ENCODE results near the gene POLA1. TPM values are rescaled to one million over a fixed set of nuclear protein-coding genes. Genes with fewer than 3 reads are reported as not detected.

POLA1 gene
- total RNA-seq, 1 experiment from 2014 or later, result 13.6 TPM

- in situ Hi-C loops (cut with HindIII; ENCODE audit: low pct_unique_long_range_greater_than_20kb, low sequenced_read_pairs), result no loop called here
- no peak for DNase-seq (ENCODE audit: low read depth)
These were observed 318.1 kb downstream of the POLA1 start for GRCh38 chrX:25011589-25012432.

DNA sequence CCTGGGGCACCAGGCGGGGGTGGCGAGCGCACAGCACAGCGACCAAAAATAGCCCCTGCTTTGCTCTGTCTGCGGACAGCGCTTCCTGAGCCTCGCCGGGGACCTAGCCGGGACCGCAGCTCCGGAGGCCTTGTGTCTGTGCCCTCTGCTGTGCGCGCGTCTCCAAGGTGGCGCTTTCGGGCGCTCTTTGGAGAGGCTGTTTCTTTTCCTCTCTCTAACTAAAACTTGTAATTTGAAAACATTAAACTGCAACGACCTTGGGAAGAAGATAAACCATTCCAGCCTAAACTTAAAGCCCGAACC is 318.7 kb downstream of the POLA1 start:
- in situ Hi-C loops (cut with HindIII; ENCODE audit: low pct_unique_long_range_greater_than_20kb, low sequenced_read_pairs), result no loop called here
- no peak for DNase-seq (ENCODE audit: low read depth)

DNA sequence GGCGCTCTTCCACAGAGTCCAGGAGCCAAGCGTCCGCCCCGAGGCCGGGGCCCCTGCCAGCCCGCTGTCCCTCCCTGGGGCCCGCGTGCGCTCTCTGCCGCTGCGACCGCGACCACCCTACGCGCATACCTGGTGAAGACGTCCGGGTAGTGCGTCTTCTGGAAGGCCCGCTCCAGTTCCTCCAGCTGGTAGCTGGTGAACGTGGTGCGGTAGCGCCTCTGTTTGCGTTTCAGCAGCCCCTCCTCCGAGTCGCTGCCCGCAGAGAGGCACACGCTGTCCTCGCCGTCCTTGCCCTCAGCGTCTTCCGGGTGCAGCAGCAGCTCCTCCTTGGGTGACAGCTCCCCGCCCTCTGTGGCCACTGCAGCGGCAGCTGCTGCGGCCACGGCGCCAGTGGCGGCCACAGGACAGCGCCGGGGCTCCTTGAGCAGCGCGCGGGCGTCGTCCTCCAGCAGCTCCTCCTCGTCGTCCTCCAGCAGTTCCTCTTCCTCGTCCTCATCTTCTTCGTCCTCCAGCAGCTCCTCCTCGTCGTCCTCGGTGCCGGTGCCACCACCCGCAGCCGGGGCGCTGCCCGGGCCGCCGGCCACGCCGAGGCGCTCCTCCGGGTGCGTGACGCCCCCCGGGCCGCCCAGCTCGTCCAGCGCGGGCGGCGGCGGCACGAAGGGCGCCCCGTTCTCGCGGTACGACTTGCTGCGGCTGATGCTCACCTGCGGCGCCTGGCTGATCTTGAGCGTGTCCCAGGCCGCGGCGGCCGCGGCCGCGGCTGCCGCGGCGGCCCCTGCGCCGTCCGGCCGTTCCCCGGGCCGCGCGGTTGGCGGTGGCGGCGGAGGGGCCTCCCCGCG is 319.3 kb downstream of the POLA1 start:
- in situ Hi-C loops (cut with HindIII; ENCODE audit: low pct_unique_long_range_greater_than_20kb, low sequenced_read_pairs), result no loop called here
- peak; percentile 35 for DNase-seq (ENCODE audit: low read depth)

DNA sequence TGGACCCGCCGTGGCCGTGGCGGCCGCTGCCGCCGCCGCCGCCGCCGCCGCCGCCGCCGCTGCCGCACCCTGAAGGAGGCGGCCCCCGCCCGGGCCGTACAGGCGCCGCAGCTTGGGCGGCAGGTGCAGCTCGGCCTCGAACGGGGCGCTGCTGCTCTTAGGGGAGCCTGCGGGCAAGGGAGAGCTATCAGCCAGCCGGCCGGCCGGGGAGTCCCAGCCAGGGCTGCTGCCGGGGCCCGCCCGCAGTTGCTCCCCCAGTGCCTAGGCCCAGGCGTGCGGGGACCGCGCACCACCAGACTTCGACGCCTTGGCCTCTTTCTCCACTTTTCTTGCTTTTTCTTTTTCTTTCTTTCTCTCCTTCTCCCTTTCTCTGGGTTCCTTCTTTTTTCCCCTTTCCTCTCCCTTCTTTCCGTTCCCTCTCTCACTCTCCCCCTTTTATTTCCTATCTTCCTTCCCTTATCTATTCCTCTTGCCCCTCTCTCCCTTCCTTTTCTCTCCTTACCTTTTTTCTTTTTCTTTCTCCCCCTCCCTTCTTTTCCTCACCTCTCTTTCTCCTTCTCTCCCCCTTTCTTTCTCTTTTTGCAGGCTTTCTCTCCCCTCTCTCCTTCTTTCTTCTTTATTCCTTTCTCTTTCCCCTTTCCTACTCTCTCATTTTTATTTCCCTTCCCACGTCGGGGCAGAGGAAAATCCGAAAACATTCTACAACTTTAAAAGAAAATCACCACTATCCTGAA is 320.1 kb downstream of the POLA1 start:
- DNase-seq (ENCODE audit: low read depth), result no peak
- in situ Hi-C loops (cut with HindIII; ENCODE audit: low pct_unique_long_range_greater_than_20kb, low sequenced_read_pairs), result no loop called here

GRCh38 chrX:25014366-25014838 is 320.7 kb downstream of the POLA1 start:
- in situ Hi-C loops (cut with HindIII; ENCODE audit: low pct_unique_long_range_greater_than_20kb, low sequenced_read_pairs), result no loop called here
- DNase-seq (ENCODE audit: low read depth), result no peak

DNA sequence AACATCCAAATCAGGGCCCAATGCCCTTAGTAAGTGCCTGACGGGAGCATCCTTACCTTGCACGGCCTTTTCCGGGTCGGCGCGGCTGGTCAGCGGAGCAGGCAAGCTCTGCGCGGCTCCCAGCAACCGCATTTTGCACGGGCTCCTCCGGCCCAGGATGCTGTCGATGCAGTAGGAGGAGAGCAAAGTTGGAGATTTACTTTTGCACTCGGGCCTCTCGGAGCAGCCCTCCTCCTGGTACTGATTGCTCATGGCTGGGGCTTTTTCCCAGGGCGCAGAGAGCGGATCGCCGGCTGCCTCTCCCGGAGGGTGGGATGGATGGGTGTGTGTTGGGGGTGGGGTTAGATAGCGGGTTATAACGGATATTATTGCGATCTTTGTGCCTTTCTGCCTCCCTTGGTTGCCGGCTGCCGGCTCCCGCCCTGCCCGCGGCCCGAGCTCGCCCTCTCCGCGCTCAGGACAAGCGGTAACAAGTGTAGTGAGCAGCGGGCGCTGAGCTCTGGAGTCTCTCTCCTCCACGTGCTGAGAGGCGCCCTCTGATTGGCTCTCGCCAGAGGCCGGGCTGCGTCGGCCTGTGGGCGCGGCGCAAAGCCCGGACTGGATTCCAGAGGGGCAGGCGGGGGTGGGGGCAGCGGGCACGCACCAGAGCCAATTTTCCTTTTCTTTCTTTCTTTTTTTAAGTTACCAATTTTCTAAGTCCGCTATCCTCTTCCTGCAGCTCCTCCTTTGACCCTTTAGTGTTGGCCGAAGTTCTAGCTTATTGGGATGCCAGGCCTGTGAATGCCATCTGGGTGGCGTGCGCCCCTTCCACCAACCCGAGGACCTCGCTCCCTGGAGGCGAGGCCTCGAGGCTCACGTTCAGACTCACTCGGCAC is 322.0 kb downstream of the POLA1 start, which contains the start of gene ARX:
TSS of gene ARX (minus strand) at position 480 of the 875 bp plus-strand sequence. CDS start at position 252, 228 bp downstream.
- in situ Hi-C loops (cut with HindIII; ENCODE audit: low pct_unique_long_range_greater_than_20kb, low sequenced_read_pairs), result no loop called here
- peak; percentile 63 for DNase-seq (ENCODE audit: low read depth)

DNA sequence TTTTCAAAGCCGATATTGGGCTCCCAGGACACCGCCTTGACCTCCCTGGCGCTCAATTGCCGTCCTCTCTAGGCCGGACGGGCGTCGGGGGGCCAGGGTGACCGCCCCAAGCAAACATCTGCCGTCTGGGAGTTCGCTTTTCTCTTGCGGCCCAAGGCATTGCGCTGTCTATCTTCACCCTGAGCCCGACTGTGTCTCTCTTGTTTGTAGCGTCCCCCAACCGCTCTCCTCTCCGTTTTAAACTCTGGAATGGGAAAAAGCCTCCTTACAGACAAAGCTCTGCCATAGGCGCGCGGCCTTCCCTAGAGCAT is 322.6 kb downstream of the POLA1 start:
- in situ Hi-C loops (cut with HindIII; ENCODE audit: low pct_unique_long_range_greater_than_20kb, low sequenced_read_pairs), result no loop called here
- no peak for DNase-seq (ENCODE audit: low read depth)

GRCh38 chrX:25016938-25017598 is 323.4 kb downstream of the POLA1 start:
- DNase-seq (ENCODE audit: low read depth), result no peak
- in situ Hi-C loops (cut with HindIII; ENCODE audit: low pct_unique_long_range_greater_than_20kb, low sequenced_read_pairs), result no loop called here

- no peak for DNase-seq (ENCODE audit: low read depth)
- in situ Hi-C loops (cut with HindIII; ENCODE audit: low pct_unique_long_range_greater_than_20kb, low sequenced_read_pairs), result no loop called here
These were observed 324.0 kb downstream of the POLA1 start for GRCh38 chrX:25017667-25018247.

- in situ Hi-C loops (cut with HindIII; ENCODE audit: low pct_unique_long_range_greater_than_20kb, low sequenced_read_pairs), result no loop called here
These were observed 325.0 kb downstream of the POLA1 start for GRCh38 chrX:25018682-25019081.

DNA sequence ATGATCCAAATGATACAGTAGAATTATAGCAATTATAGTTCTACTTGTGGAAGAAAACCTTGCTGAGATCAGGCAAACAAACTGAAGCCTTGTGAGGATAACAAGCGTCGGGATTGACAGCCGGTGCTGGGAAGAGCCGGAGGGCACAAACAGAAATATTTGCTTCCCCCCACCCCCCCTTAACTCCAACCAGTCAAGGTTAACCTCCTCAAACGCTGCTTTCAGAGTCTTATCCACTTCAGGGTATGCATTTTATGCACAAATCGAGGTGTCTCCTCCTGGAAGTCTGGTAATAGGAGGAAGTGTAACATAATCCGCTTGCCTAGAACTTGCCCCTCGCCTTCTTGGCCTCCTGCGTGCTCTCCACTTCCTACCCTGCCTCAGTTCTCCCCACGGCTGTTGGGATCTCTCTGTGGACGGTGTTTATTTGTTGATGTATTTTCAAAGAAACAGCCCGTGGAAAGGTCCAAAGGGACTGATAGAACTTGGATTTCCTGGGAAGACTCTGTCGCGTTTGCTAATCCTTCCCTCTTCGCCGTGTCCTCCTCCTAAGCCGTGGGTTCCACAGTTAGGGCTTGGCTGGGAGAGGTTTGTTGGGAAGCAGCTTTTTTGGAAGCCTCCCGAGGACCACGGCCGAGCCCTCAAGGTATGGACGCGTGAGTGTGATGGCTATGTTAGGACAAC is 326.1 kb downstream of the POLA1 start:
- in situ Hi-C loops (cut with HindIII; ENCODE audit: low pct_unique_long_range_greater_than_20kb, low sequenced_read_pairs), result no loop called here
- DNase-seq (ENCODE audit: low read depth), result no peak

More at GRCh38 chrX:25018682-25019081, 325.0 kb downstream of the POLA1 start:
- DNase-seq (ENCODE audit: low read depth), result no peak

- in situ Hi-C loops (cut with HindIII; ENCODE audit: low pct_unique_long_range_greater_than_20kb, low sequenced_read_pairs), result no loop called here
- no peak for DNase-seq (ENCODE audit: low read depth)
These were observed 326.7 kb downstream of the POLA1 start for GRCh38 chrX:25020391-25020904.

GRCh38 chrX:25020905-25021449 is 327.3 kb downstream of the POLA1 start:
- in situ Hi-C loops (cut with HindIII; ENCODE audit: low pct_unique_long_range_greater_than_20kb, low sequenced_read_pairs), result no loop called here
- DNase-seq (ENCODE audit: low read depth), result no peak

GRCh38 chrX:25022499-25023325 is 329.0 kb downstream of the POLA1 start:
- DNase-seq (ENCODE audit: low read depth), result no peak
- in situ Hi-C loops (cut with HindIII; ENCODE audit: low pct_unique_long_range_greater_than_20kb, low sequenced_read_pairs), result no loop called here

GRCh38 chrX:25023908-25024307 is 330.2 kb downstream of the POLA1 start:
- in situ Hi-C loops (cut with HindIII; ENCODE audit: low pct_unique_long_range_greater_than_20kb, low sequenced_read_pairs), result no loop called here
- DNase-seq (ENCODE audit: low read depth), result no peak
